HCT116 (cell line): ENCODE data around the gene YIPF4. TPM values are rescaled to one million over a fixed set of nuclear protein-coding genes. Genes with fewer than 3 reads are reported as not detected.

Experiments used
- ATAC-seq: fragments of 200-7000 bp; cut with Tn5 transposase; 2 replicates; pipeline ENCODE4 v1.9.1; 2020; ENCODE audit warnings: mild to moderate bottlenecking, moderate library complexity
- BruUV-seq: library from RNA; stranded (reverse); fragments of 400-500 nt; replicated peaks from 2 replicates; lab custom pipeline; 2021; lab: Mats Ljungman, UMichigan
- CTCF ChIA-PET: fragments of 300-600 bp; sonication (Branson Sonifier 250); formaldehyde crosslinking; loops from one replicate; lab custom pipeline; 2021; ENCODE audit warnings: antibody characterized with exemption; lab: Charles Lee
- POLR2A ChIA-PET: fragments of 300-600, 350-600 bp; sonication (Branson Sonifier 250); formaldehyde crosslinking; loops from one replicate; lab custom pipeline; 2021; ENCODE audit warnings: antibody characterized with exemption; lab: Charles Lee
- RAD21 ChIA-PET, 2 experiments: fragments of 300-600 bp; sonication (Branson Sonifier 250); formaldehyde crosslinking; loops; one replicate each; lab custom pipeline; 2023; ENCODE audit warnings: low total read pairs in 2 of 2; ENCODE audit not compliant: uncharacterized antibody in 2 of 2, unreplicated experiment in 2 of 2, low non-redundant PET in 1 of 2; lab: Charles Lee
- DNase-seq: peaks from one replicate; pipeline ENCODE4 v3.0.0-alpha.2; 2010; ENCODE audit warnings: low read depth, low spot score
- H2AFZ ChIP-seq: fragments of 200-600 bp; shearing (Covaris generic), sonication (generic); 2 replicates; pipeline ENCODE4 v1.6.1; 2017; ENCODE audit warnings: low read depth, mixed run types, mixed read lengths, antibody characterized with exemption, low read length; ENCODE audit not compliant: poor library complexity, severe bottlenecking
- H3K27ac ChIP-seq: 2 replicates; pipeline ENCODE4 v1.5.1; 2012; ENCODE audit warnings: low read depth, low read length
- H3K27me3 ChIP-seq: fragments of 200-600 bp; sonication (generic); 2 replicates; pipeline ENCODE4 v1.6.1; 2016; ENCODE audit warnings: mixed run types, low read length, mixed read lengths; ENCODE audit not compliant: insufficient read depth
- H3K36me3 ChIP-seq, 2 experiments: fragments of 200-500 bp in 1 of 2; fragments of 200-600 bp in 1 of 2; sonication (Bioruptor generic) in 1 of 2; sonication (generic) in 1 of 2; 2 replicates each; pipeline versions ENCODE4 v1.5.1 to v1.6.1; 2014 to 2016; ENCODE audit warnings: low read length in 2 of 2, inconsistent platforms in 1 of 2, mixed read lengths in 1 of 2, mixed run types in 1 of 2; ENCODE audit not compliant: insufficient read depth in 2 of 2, control insufficient read depth in 1 of 2
- H3K4me1 ChIP-seq, 2 experiments: fragments of 200-600 bp in 1 of 2; sonication (generic) in 1 of 2; 2 replicates each; pipeline versions ENCODE4 v1.5.1 to v1.6.1; 2012 to 2017; ENCODE audit warnings: low read length in 2 of 2, inconsistent platforms in 1 of 2, mild to moderate bottlenecking in 1 of 2, mixed read lengths in 1 of 2, mixed run types in 1 of 2, moderate library complexity in 1 of 2; ENCODE audit not compliant: insufficient read depth in 2 of 2, control insufficient read depth in 1 of 2
- H3K4me2 ChIP-seq: fragments of 200-600 bp; sonication (generic); 2 replicates; pipeline ENCODE4 v1.6.1; 2017; ENCODE audit warnings: mixed run types, low read length, mixed read lengths
- H3K4me3 ChIP-seq, 2 experiments: fragments of 200-600 bp in 1 of 2; sonication (generic) in 1 of 2; replicated peaks in 1 of 2; 2 replicates each; pipeline ENCODE4 v1.5.1; 2011 to 2016; ENCODE audit warnings: low read length in 2 of 2, control low read depth in 1 of 2, low read depth in 1 of 2, mild to moderate bottlenecking in 1 of 2, mixed read lengths in 1 of 2, mixed run types in 1 of 2
- H3K79me2 ChIP-seq: fragments of 200-600 bp; sonication (generic); 2 replicates; pipeline ENCODE4 v1.6.1; 2017; ENCODE audit warnings: mild to moderate bottlenecking, mixed run types, low read length, moderate library complexity, mixed read lengths; ENCODE audit not compliant: insufficient read depth
- H3K9ac ChIP-seq: fragments of 200-600 bp; sonication (generic); 2 replicates; pipeline ENCODE4 v1.6.1; 2016; ENCODE audit warnings: low read length, mixed read lengths
- H3K9me2 ChIP-seq: fragments of 200-600 bp; sonication (generic), shearing (Covaris generic); 2 replicates; pipeline ENCODE4 v1.6.1; 2017; ENCODE audit warnings: mixed run types, mild to moderate bottlenecking, moderate library complexity; ENCODE audit not compliant: insufficient read depth
- H3K9me3 ChIP-seq, 2 experiments: fragments of 200-500 bp in 1 of 2; fragments of 200-600 bp in 1 of 2; sonication (Bioruptor generic) in 1 of 2; sonication (generic) in 1 of 2; 2 replicates each; pipeline ENCODE4 v1.6.1; 2014 to 2017; ENCODE audit warnings: low read length in 2 of 2, mixed read lengths in 2 of 2, inconsistent platforms in 1 of 2, low read depth in 1 of 2, mild to moderate bottlenecking in 1 of 2, mixed run types in 1 of 2, moderate library complexity in 1 of 2; ENCODE audit not compliant: control insufficient read depth in 1 of 2, insufficient read depth in 1 of 2
- H4K20me1 ChIP-seq: fragments of 200-600 bp; sonication (generic), shearing (Covaris generic); 2 replicates; pipeline ENCODE4 v1.6.1; 2017; ENCODE audit warnings: mixed run types, mild to moderate bottlenecking, moderate library complexity; ENCODE audit not compliant: insufficient read depth
- ATF3 ChIP-seq: IDR thresholded peaks from 2 replicates; pipeline ENCODE4 v1.6.1; 2012
- EGR1 ChIP-seq: IDR thresholded peaks from 2 replicates; pipeline ENCODE4 v1.6.1; 2012; ENCODE audit warnings: low read depth
- EZH2phosphoT487 ChIP-seq: fragments of 200-600 bp; IDR thresholded peaks from 2 replicates; pipeline ENCODE4 v1.6.1; 2018; ENCODE audit warnings: antibody characterized with exemption, borderline replicate concordance
- FOSL1 ChIP-seq: IDR thresholded peaks from 2 replicates; pipeline ENCODE4 v1.6.1; 2012; ENCODE audit warnings: low read depth
- RAD21 ChIP-seq: IDR thresholded peaks from 2 replicates; pipeline ENCODE4 v1.6.1; 2012; ENCODE audit warnings: low read depth, mild to moderate bottlenecking
- SIN3A ChIP-seq: IDR thresholded peaks from 2 replicates; pipeline ENCODE4 v1.6.1; 2012; ENCODE audit warnings: low read depth
- SRF ChIP-seq: IDR thresholded peaks from 2 replicates; pipeline ENCODE4 v1.6.1; 2012; ENCODE audit warnings: low read depth
- TCF7L2 ChIP-seq: IDR thresholded peaks from 2 replicates; pipeline ENCODE4 v1.7.0; 2011; ENCODE audit warnings: borderline replicate concordance, inconsistent platforms; ENCODE audit not compliant: insufficient read depth, insufficient read length; ENCODE audit errors: extremely low read depth
- YY1 ChIP-seq: IDR thresholded peaks from 2 replicates; pipeline ENCODE4 v1.6.1; 2011; ENCODE audit warnings: low read length, low read depth, moderate library complexity, mild to moderate bottlenecking; ENCODE audit not compliant: insufficient replicate concordance; ENCODE audit errors: extremely low read depth
- intact Hi-C: fragments of 100-400 bp; cut with micrococcal nuclease; formaldehyde crosslinking; loops from 2 replicates; pipeline ENCODE4 v1.10.0; 2022
- total RNA-seq: library from RNA; stranded (reverse); gene quantifications from one replicate; pipeline ENCODE4 v1.2.1, GENCODE V29; 2021; ENCODE audit not compliant: unreplicated experiment
- TF ChIP-seq, protein P1 (sequence below), 3 experiments: fragments of 200-600 bp in 1 of 3; sonication (generic) in 1 of 3; IDR thresholded peaks in 2 of 3; conservative IDR thresholded peaks in 1 of 3; 2 replicates each; pipeline ENCODE4 v1.5.1; 2012 to 2017; ENCODE audit warnings: low read depth in 2 of 3, low read length in 2 of 3, antibody characterized with exemption in 1 of 3, borderline replicate concordance in 1 of 3, control low read depth in 1 of 3, mild to moderate bottlenecking in 1 of 3, mixed read lengths in 1 of 3, mixed run types in 1 of 3, moderate library complexity in 1 of 3; ENCODE audit not compliant: insufficient read depth in 1 of 3

Gene YIPF4
- total RNA-seq, 1 experiment from 2014 or later: 29.8 TPM

DNA sequence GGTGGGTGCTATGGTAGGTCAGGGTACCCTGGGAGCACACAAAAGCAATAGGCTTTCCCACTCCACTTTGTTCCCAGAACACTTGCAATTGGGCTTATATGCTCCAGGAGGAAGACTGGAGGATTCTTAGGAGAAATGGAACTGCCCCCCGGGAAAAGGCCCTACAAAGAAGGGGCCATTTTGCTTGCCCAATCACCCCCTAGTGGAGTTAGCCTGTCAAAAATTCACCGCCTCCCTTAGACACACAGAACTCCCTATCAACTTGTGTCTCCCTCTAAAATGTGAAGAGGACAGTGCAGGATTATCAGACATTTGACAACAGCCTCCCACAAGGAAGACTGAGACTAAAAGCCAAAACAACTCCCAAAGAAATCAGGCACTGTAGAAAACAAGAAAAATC is 49.5 kb upstream of the YIPF4 start:
- Histone ChIP-seq H3K4me2 (no peak overlapping the region), H3K4me3 (no peak overlapping the region), H3K4me1 (peaks cover 0 to 6% of the 10 kb centered on the region in 2 experiments; a peak in 1 of 4 replicates), H3K27ac (no peak overlapping the region), H3K9me3 (no peaks in the 10 kb centered on the region), H3K9ac (no peak overlapping the region), H2AFZ (no peak overlapping the region), H4K20me1 (no peaks in the 10 kb centered on the region), H3K27me3 (no peaks in the 10 kb centered on the region), H3K79me2 (no peaks in the 10 kb centered on the region), H3K36me3 (no peaks in the 10 kb centered on the region; a peak in 1 of 4 replicates), H3K9me2 (no peaks in the 10 kb centered on the region)
- RAD21 ChIA-PET: no interaction called here
- BruUV-seq: no TSS peak
- no peak for ATAC-seq
- POLR2A ChIA-PET: no interaction called here
- TF ChIP-seq EZH2phosphoT487 (no peak), YY1 (no peak), ATF3 (no peak), SRF (no peak), SIN3A (no peak), TCF7L2 (no peak), EGR1 (no peak), RAD21 (no peak), FOSL1 (no peak)
- TF ChIP-seq, protein P1, sequence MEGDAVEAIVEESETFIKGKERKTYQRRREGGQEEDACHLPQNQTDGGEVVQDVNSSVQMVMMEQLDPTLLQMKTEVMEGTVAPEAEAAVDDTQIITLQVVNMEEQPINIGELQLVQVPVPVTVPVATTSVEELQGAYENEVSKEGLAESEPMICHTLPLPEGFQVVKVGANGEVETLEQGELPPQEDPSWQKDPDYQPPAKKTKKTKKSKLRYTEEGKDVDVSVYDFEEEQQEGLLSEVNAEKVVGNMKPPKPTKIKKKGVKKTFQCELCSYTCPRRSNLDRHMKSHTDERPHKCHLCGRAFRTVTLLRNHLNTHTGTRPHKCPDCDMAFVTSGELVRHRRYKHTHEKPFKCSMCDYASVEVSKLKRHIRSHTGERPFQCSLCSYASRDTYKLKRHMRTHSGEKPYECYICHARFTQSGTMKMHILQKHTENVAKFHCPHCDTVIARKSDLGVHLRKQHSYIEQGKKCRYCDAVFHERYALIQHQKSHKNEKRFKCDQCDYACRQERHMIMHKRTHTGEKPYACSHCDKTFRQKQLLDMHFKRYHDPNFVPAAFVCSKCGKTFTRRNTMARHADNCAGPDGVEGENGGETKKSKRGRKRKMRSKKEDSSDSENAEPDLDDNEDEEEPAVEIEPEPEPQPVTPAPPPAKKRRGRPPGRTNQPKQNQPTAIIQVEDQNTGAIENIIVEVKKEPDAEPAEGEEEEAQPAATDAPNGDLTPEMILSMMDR (IDR thresholded peaks at IDR 0.05 in 2 of 3, conservative IDR thresholded peaks at IDR 0.05 in 1 of 3; ENCODE audit: borderline replicate concordance in 1 of 3, insufficient read depth in 1 of 3, low read depth in 2 of 3, low read length in 2 of 3): no peak
- intact Hi-C loops: no loop called here
- CTCF ChIA-PET: no interaction called here
- no peak for DNase-seq
